HCT116 (cell line): ENCODE results near the gene SNTN. TPM values are rescaled to one million over a fixed set of nuclear protein-coding genes. Genes with fewer than 3 reads are reported as not detected.

Experiments used
- ATAC-seq: fragments of 200-7000 bp; cut with Tn5 transposase; 2 replicates; pipeline ENCODE4 v1.9.1; 2020; ENCODE audit warnings: mild to moderate bottlenecking, moderate library complexity
- BruUV-seq: library from RNA; stranded (reverse); fragments of 400-500 nt; replicated peaks from 2 replicates; lab custom pipeline; 2021; lab: Mats Ljungman, UMichigan
- CTCF ChIA-PET: fragments of 300-600 bp; sonication (Branson Sonifier 250); formaldehyde crosslinking; loops from one replicate; lab custom pipeline; 2021; ENCODE audit warnings: antibody characterized with exemption; lab: Charles Lee
- POLR2A ChIA-PET: fragments of 300-600, 350-600 bp; sonication (Branson Sonifier 250); formaldehyde crosslinking; loops from one replicate; lab custom pipeline; 2021; ENCODE audit warnings: antibody characterized with exemption; lab: Charles Lee
- RAD21 ChIA-PET, 2 experiments: fragments of 300-600 bp; sonication (Branson Sonifier 250); formaldehyde crosslinking; loops; one replicate each; lab custom pipeline; 2023; ENCODE audit warnings: low total read pairs in 2 of 2; ENCODE audit not compliant: uncharacterized antibody in 2 of 2, unreplicated experiment in 2 of 2, low non-redundant PET in 1 of 2; lab: Charles Lee
- DNase-seq: peaks from one replicate; pipeline ENCODE4 v3.0.0-alpha.2; 2010; ENCODE audit warnings: low read depth, low spot score
- H2AFZ ChIP-seq: fragments of 200-600 bp; shearing (Covaris generic), sonication (generic); 2 replicates; pipeline ENCODE4 v1.6.1; 2017; ENCODE audit warnings: low read depth, mixed run types, mixed read lengths, antibody characterized with exemption, low read length; ENCODE audit not compliant: poor library complexity, severe bottlenecking
- H3K27ac ChIP-seq: 2 replicates; pipeline ENCODE4 v1.5.1; 2012; ENCODE audit warnings: low read depth, low read length
- H3K27me3 ChIP-seq: fragments of 200-600 bp; sonication (generic); 2 replicates; pipeline ENCODE4 v1.6.1; 2016; ENCODE audit warnings: mixed run types, low read length, mixed read lengths; ENCODE audit not compliant: insufficient read depth
- H3K36me3 ChIP-seq, 2 experiments: fragments of 200-500 bp in 1 of 2; fragments of 200-600 bp in 1 of 2; sonication (Bioruptor generic) in 1 of 2; sonication (generic) in 1 of 2; 2 replicates each; pipeline versions ENCODE4 v1.5.1 to v1.6.1; 2014 to 2016; ENCODE audit warnings: low read length in 2 of 2, inconsistent platforms in 1 of 2, mixed read lengths in 1 of 2, mixed run types in 1 of 2; ENCODE audit not compliant: insufficient read depth in 2 of 2, control insufficient read depth in 1 of 2
- H3K4me1 ChIP-seq, 2 experiments: fragments of 200-600 bp in 1 of 2; sonication (generic) in 1 of 2; 2 replicates each; pipeline versions ENCODE4 v1.5.1 to v1.6.1; 2012 to 2017; ENCODE audit warnings: low read length in 2 of 2, inconsistent platforms in 1 of 2, mild to moderate bottlenecking in 1 of 2, mixed read lengths in 1 of 2, mixed run types in 1 of 2, moderate library complexity in 1 of 2; ENCODE audit not compliant: insufficient read depth in 2 of 2, control insufficient read depth in 1 of 2
- H3K4me2 ChIP-seq: fragments of 200-600 bp; sonication (generic); 2 replicates; pipeline ENCODE4 v1.6.1; 2017; ENCODE audit warnings: mixed run types, low read length, mixed read lengths
- H3K4me3 ChIP-seq, 2 experiments: fragments of 200-600 bp in 1 of 2; sonication (generic) in 1 of 2; replicated peaks in 1 of 2; 2 replicates each; pipeline ENCODE4 v1.5.1; 2011 to 2016; ENCODE audit warnings: low read length in 2 of 2, control low read depth in 1 of 2, low read depth in 1 of 2, mild to moderate bottlenecking in 1 of 2, mixed read lengths in 1 of 2, mixed run types in 1 of 2
- H3K79me2 ChIP-seq: fragments of 200-600 bp; sonication (generic); 2 replicates; pipeline ENCODE4 v1.6.1; 2017; ENCODE audit warnings: mild to moderate bottlenecking, mixed run types, low read length, moderate library complexity, mixed read lengths; ENCODE audit not compliant: insufficient read depth
- H3K9ac ChIP-seq: fragments of 200-600 bp; sonication (generic); 2 replicates; pipeline ENCODE4 v1.6.1; 2016; ENCODE audit warnings: low read length, mixed read lengths
- H3K9me2 ChIP-seq: fragments of 200-600 bp; sonication (generic), shearing (Covaris generic); 2 replicates; pipeline ENCODE4 v1.6.1; 2017; ENCODE audit warnings: mixed run types, mild to moderate bottlenecking, moderate library complexity; ENCODE audit not compliant: insufficient read depth
- H3K9me3 ChIP-seq, 2 experiments: fragments of 200-500 bp in 1 of 2; fragments of 200-600 bp in 1 of 2; sonication (Bioruptor generic) in 1 of 2; sonication (generic) in 1 of 2; 2 replicates each; pipeline ENCODE4 v1.6.1; 2014 to 2017; ENCODE audit warnings: low read length in 2 of 2, mixed read lengths in 2 of 2, inconsistent platforms in 1 of 2, low read depth in 1 of 2, mild to moderate bottlenecking in 1 of 2, mixed run types in 1 of 2, moderate library complexity in 1 of 2; ENCODE audit not compliant: control insufficient read depth in 1 of 2, insufficient read depth in 1 of 2
- H4K20me1 ChIP-seq: fragments of 200-600 bp; sonication (generic), shearing (Covaris generic); 2 replicates; pipeline ENCODE4 v1.6.1; 2017; ENCODE audit warnings: mixed run types, mild to moderate bottlenecking, moderate library complexity; ENCODE audit not compliant: insufficient read depth
- CTCF ChIP-seq, 3 experiments: fragments of 200-600 bp in 1 of 3; sonication (generic) in 1 of 3; IDR thresholded peaks in 2 of 3; conservative IDR thresholded peaks in 1 of 3; 2 replicates each; pipeline ENCODE4 v1.5.1; 2012 to 2017; ENCODE audit warnings: low read depth in 2 of 3, low read length in 2 of 3, antibody characterized with exemption in 1 of 3, borderline replicate concordance in 1 of 3, control low read depth in 1 of 3, mild to moderate bottlenecking in 1 of 3, mixed read lengths in 1 of 3, mixed run types in 1 of 3, moderate library complexity in 1 of 3; ENCODE audit not compliant: insufficient read depth in 1 of 3
- EZH2 ChIP-seq: fragments of 200-600 bp; sonication (generic); IDR thresholded peaks from 2 replicates; pipeline ENCODE4 v1.6.1; 2017; ENCODE audit warnings: antibody characterized with exemption, mixed run types
- EZH2phosphoT487 ChIP-seq: fragments of 200-600 bp; IDR thresholded peaks from 2 replicates; pipeline ENCODE4 v1.6.1; 2018; ENCODE audit warnings: antibody characterized with exemption, borderline replicate concordance
- FOSL1 ChIP-seq: IDR thresholded peaks from 2 replicates; pipeline ENCODE4 v1.6.1; 2012; ENCODE audit warnings: low read depth
- JUND ChIP-seq: IDR thresholded peaks from 2 replicates; pipeline ENCODE4 v1.6.1; 2012
- POLR2AphosphoS5 ChIP-seq: IDR thresholded peaks from 2 replicates; pipeline ENCODE4 v1.6.1; 2011; ENCODE audit warnings: mild to moderate bottlenecking, low read depth, low read length, moderate library complexity
- RAD21 ChIP-seq: IDR thresholded peaks from 2 replicates; pipeline ENCODE4 v1.6.1; 2012; ENCODE audit warnings: low read depth, mild to moderate bottlenecking
- REST ChIP-seq: IDR thresholded peaks from 2 replicates; pipeline ENCODE4 v1.6.1; 2012; ENCODE audit warnings: low read depth
- SP1 ChIP-seq: IDR thresholded peaks from 2 replicates; pipeline ENCODE4 v1.6.1; 2012; ENCODE audit warnings: low read depth
- SRF ChIP-seq: IDR thresholded peaks from 2 replicates; pipeline ENCODE4 v1.6.1; 2012; ENCODE audit warnings: low read depth
- TCF7L2 ChIP-seq: IDR thresholded peaks from 2 replicates; pipeline ENCODE4 v1.7.0; 2011; ENCODE audit warnings: borderline replicate concordance, inconsistent platforms; ENCODE audit not compliant: insufficient read depth, insufficient read length; ENCODE audit errors: extremely low read depth
- ZFX ChIP-seq: fragments of 450-650 bp; IDR thresholded peaks from 2 replicates; pipeline ENCODE4 v1.6.1; 2017
- ZNF274 ChIP-seq: fragments of 200-500 bp; sonication (Bioruptor generic); IDR thresholded peaks from 2 replicates; pipeline ENCODE4 v1.6.1; 2014; ENCODE audit warnings: mild to moderate bottlenecking, low read depth, low read length, inconsistent platforms
- intact Hi-C: fragments of 100-400 bp; cut with micrococcal nuclease; formaldehyde crosslinking; loops from 2 replicates; pipeline ENCODE4 v1.10.0; 2022
- total RNA-seq: library from RNA; stranded (reverse); gene quantifications from one replicate; pipeline ENCODE4 v1.2.1, GENCODE V29; 2021; ENCODE audit not compliant: unreplicated experiment

SNTN gene
- total RNA-seq, 1 experiment from 2014 or later = not detected

GRCh38 chr3:63693351-63693750, 40.9 kb downstream of the SNTN start:
- no peaks in the 10 kb centered on the region for H3K9me3 ChIP-seq
- no TSS peak for BruUV-seq
- RAD21 ChIA-PET = no interaction called here
- H2AFZ ChIP-seq = no peak overlapping the region
- POLR2A ChIA-PET = no interaction called here
- no peaks in the 10 kb centered on the region for H3K36me3 ChIP-seq
- CTCF ChIA-PET = no interaction called here
- no peaks in the 10 kb centered on the region for H3K79me2 ChIP-seq
- H3K27ac ChIP-seq = no peak overlapping the region
- no peaks in the 10 kb centered on the region for H3K4me1 ChIP-seq
- H3K9ac ChIP-seq = no peak overlapping the region
- no peak for DNase-seq
- intact Hi-C loops = no loop called here
- H3K27me3 ChIP-seq = no peaks in the 10 kb centered on the region
- H3K4me3 ChIP-seq = no peak overlapping the region
- H3K4me2 ChIP-seq = no peak overlapping the region
- ATAC-seq = no peak
- TF ChIP-seq TCF7L2 (no peak), SP1 (no peak), ZNF274 (no peak), RAD21 (no peak), EZH2phosphoT487 (no peak), JUND (no peak), ZFX (no peak), EZH2 (no peak), POLR2AphosphoS5 (no peak), FOSL1 (no peak), REST (no peak), CTCF (IDR thresholded peaks at IDR 0.05 in 2 of 3, conservative IDR thresholded peaks at IDR 0.05 in 1 of 3; ENCODE audit: borderline replicate concordance in 1 of 3, insufficient read depth in 1 of 3, low read depth in 2 of 3, low read length in 2 of 3) (no peak), SRF (no peak)
- H4K20me1 ChIP-seq = no peaks in the 10 kb centered on the region
- H3K9me2 ChIP-seq = no peaks in the 10 kb centered on the region
